B cell (primary cell): ENCODE results near the gene C16orf92. TPM values are rescaled to one million over a fixed set of nuclear protein-coding genes. Genes with fewer than 3 reads are reported as not detected.

ENCODE experiments used
- ATAC-seq: fragments of 200-7000 bp; cut with Tn5 transposase; one replicate; pipeline ENCODE4 v1.10.0; 2021; ENCODE audit warnings: low read depth, mild to moderate bottlenecking, moderate number of reproducible peaks, moderate library complexity
- CTCF ChIA-PET: fragments of 350-600 bp; sonication (Branson Sonifier 250); formaldehyde crosslinking; loops from one replicate; lab custom pipeline; 2021; ENCODE audit warnings: antibody characterized with exemption, inconsistent platforms; lab: Charles Lee
- POLR2A ChIA-PET: fragments of 350-600 bp; sonication (Branson Sonifier 250); formaldehyde crosslinking; loops from one replicate; lab custom pipeline; 2021; ENCODE audit warnings: antibody characterized with exemption; lab: Charles Lee
- DNase-seq: peaks from one replicate; pipeline ENCODE4 v3.0.0; 2013
- H2AFZ ChIP-seq: 2 replicates; pipeline ENCODE4 v1.6.1; 2012; ENCODE audit warnings: mild to moderate bottlenecking, low read depth, low read length; ENCODE audit not compliant: insufficient read depth, poor library complexity, severe bottlenecking
- H3K27ac ChIP-seq, 2 donors: 1 replicate in 1 of 2; 2 replicates in 1 of 2; pipeline ENCODE4 v1.5.1; 2012 to 2013; ENCODE audit warnings: low read length in 2 of 2, mild to moderate bottlenecking in 2 of 2, moderate library complexity in 1 of 2
- H3K27me3 ChIP-seq, 4 experiments: fragments of 200-600 bp in 1 of 4; sonication (generic) in 1 of 4; replicated peaks in 1 of 4; 1 replicate in 2 of 4; 2 replicates in 2 of 4; pipeline versions ENCODE4 v1.6.1 to v1.7.0; 2013 to 2016; ENCODE audit warnings: low read length in 3 of 4, mild to moderate bottlenecking in 2 of 4, mixed read lengths in 1 of 4, moderate library complexity in 1 of 4; ENCODE audit not compliant: insufficient read depth in 4 of 4, control insufficient read depth in 3 of 4; ENCODE audit errors: control extremely low read depth in 1 of 4
- H3K36me3 ChIP-seq, 2 experiments: replicated peaks in 1 of 2; 1 replicate in 1 of 2; 2 replicates in 1 of 2; pipeline versions ENCODE4 v1.6.1 to v1.7.1; 2013; ENCODE audit warnings: low read length in 1 of 2; ENCODE audit not compliant: insufficient read depth in 2 of 2, control insufficient read depth in 1 of 2; ENCODE audit errors: control extremely low read depth in 1 of 2, extremely low read depth in 1 of 2
- H3K4me1 ChIP-seq, 2 donors: fragments of 200-600 bp in 1 of 2; sonication (generic) in 1 of 2; 1 replicate in 1 of 2; 2 replicates in 1 of 2; pipeline versions ENCODE4 v1.5.1 to v1.6.1; 2013 to 2017; ENCODE audit warnings: low read length in 2 of 2; ENCODE audit not compliant: control insufficient read depth in 2 of 2, insufficient read depth in 2 of 2
- H3K4me2 ChIP-seq: replicated peaks from 2 replicates; pipeline ENCODE3; 2012; ENCODE audit warnings: mild to moderate bottlenecking, low read depth, low read length; ENCODE audit not compliant: poor library complexity, severe bottlenecking
- H3K4me3 ChIP-seq, 5 experiments: fragments of 200-600 bp in 1 of 5; sonication (generic) in 1 of 5; 1 replicate in 3 of 5; 2 replicates in 2 of 5; pipeline versions ENCODE4 v1.5.1 to v1.7.0; 2011 to 2016; ENCODE audit warnings: low read length in 4 of 5, mild to moderate bottlenecking in 4 of 5, low read depth in 2 of 5, control low read depth in 1 of 5, moderate library complexity in 1 of 5; ENCODE audit not compliant: insufficient read depth in 1 of 5; ENCODE audit errors: control extremely low read depth in 1 of 5, extremely low read depth in 1 of 5
- H3K79me2 ChIP-seq: fragments of 200-600 bp; sonication (generic); one replicate; pipeline ENCODE4 v1.6.0; 2016; ENCODE audit warnings: low read length; ENCODE audit not compliant: control insufficient read depth, insufficient read depth
- H3K9ac ChIP-seq: fragments of 200-600 bp; sonication (generic); 2 replicates; pipeline ENCODE4 v1.6.1; 2017; ENCODE audit warnings: mild to moderate bottlenecking, low read length, moderate library complexity
- H3K9me3 ChIP-seq, 3 donors: one replicate each; pipeline versions ENCODE4 v1.6.1 to v1.7.1; 2013; ENCODE audit warnings: low read length in 2 of 3; ENCODE audit not compliant: control insufficient read depth in 2 of 3, insufficient read depth in 1 of 3; ENCODE audit errors: control extremely low read depth in 1 of 3
- H4K20me1 ChIP-seq: 2 replicates; pipeline ENCODE4 v1.6.0; 2012; ENCODE audit warnings: mild to moderate bottlenecking, low read length; ENCODE audit not compliant: insufficient read depth, control insufficient read depth, poor library complexity, severe bottlenecking
- H3K27ac Mint-ChIP-seq: one replicate; pipeline ENCODE4 v1.8.0; 2021; ENCODE audit warnings: mixed read lengths
- H3K27me3 Mint-ChIP-seq: one replicate; pipeline ENCODE4 v1.8.0; 2021; ENCODE audit warnings: mixed read lengths
- H3K4me1 Mint-ChIP-seq: one replicate; pipeline ENCODE4 v1.8.0; 2021; ENCODE audit warnings: mixed read lengths
- H3K4me3 Mint-ChIP-seq: one replicate; pipeline ENCODE4 v1.8.0; 2021; ENCODE audit warnings: mixed read lengths
- H3K9me3 Mint-ChIP-seq: one replicate; pipeline ENCODE4 v1.8.0; 2022; ENCODE audit warnings: mixed read lengths; ENCODE audit not compliant: insufficient read depth
- EZH2 ChIP-seq: IDR thresholded peaks from 2 replicates; pipeline ENCODE4 v1.6.1; 2012; ENCODE audit warnings: borderline replicate concordance, low read depth, mild to moderate bottlenecking, moderate library complexity, low read length; ENCODE audit not compliant: insufficient read depth, poor library complexity, severe bottlenecking
- WGBS: methylation state at CpG from one replicate; pipeline ENCODE4 v1.1.5; 2013; ENCODE audit warnings: missing lambda C conversion rate; ENCODE audit not compliant: insufficient coverage; 5-methylcytosine and 5-hydroxymethylcytosine counted together
- intact Hi-C: fragments of 100-400 bp; cut with micrococcal nuclease; formaldehyde crosslinking; loops from one replicate; pipeline ENCODE4 v1.10.0; 2022
- polyA plus RNA-seq: library from polyadenylated mRNA; depleted of rRNA; stranded (reverse); fragments of >200 nt; gene quantifications from 2 replicates; pipeline ENCODE4 v1.2.3, GENCODE V29; 2012
- total RNA-seq, 2 donors: library from RNA; stranded (reverse); fragments of 120-200 nt in 1 of 2; gene quantifications; 1 replicate in 1 of 2; 2 replicates in 1 of 2; pipeline versions ENCODE4 v1.2.3 to v1.2.4, GENCODE V29; 2013 to 2022
- TF ChIP-seq, protein P1 (sequence below): fragments of 200-600 bp; IDR thresholded peaks from one replicate; pipeline ENCODE4 v1.8.0; 2022; ENCODE audit warnings: antibody characterized with exemption, mild to moderate bottlenecking

The C16orf92 gene
- total and polyA plus RNA-seq, 2 donors (not counting 1 experiment from before 2014, with no cell fraction given): not detected

DNA sequence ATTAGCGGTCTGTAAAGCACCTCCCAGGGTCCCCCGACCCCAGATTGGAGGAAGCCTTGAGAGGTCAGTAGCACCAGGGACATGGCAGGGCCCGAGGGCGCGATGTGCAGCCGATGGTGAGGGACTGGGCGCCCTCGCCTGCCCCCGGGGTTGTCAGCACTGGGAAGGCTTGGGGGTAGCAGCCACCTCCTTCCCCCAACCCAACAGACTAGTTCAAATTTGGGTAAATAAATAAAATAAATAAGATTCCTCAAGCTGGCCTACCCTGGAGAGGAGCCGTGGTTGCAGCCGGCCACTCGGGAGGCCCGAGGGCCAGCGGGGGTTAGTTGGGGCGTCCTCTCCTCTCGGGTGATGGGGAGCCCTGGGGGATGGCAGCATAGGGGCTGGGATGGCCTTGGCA, 1.5 kb downstream of the C16orf92 start:
- Histone ChIP-seq H3K9me3 (peaks cover 0 to 8% (median 0%) of the 10 kb centered on the region in 3 donors), H3K27ac (no peak overlapping the region), H3K4me1 (peaks cover 6 to 11% of the 10 kb centered on the region in 2 donors), H2AFZ (no peak overlapping the region), H3K4me2 (no peak overlapping the region), H3K9ac (no peak overlapping the region), H3K36me3 (no peaks in the 10 kb centered on the region), H3K27me3 (peaks cover 0 to 24% (median 8%) of the 10 kb centered on the region in 4 experiments), H3K4me3 (no peak overlapping the region), H3K79me2 (no peaks in the 10 kb centered on the region), H4K20me1 (no peaks in the 10 kb centered on the region)
- Mint-ChIP-seq H3K9me3 (no peaks in the 10 kb centered on the region), H3K27ac (no peak overlapping the region), H3K27me3 (peaks cover 33% of the 10 kb centered on the region), H3K4me3 (no peak overlapping the region), H3K4me1 (peaks cover 17% of the 10 kb centered on the region)
- ATAC-seq (no peak), DNase-seq (no peak)
- 80% methylated on average over 13 of the region's 16 CpGs for WGBS
- ChIA-PET CTCF (no interaction called here), POLR2A (no interaction called here)
- TF ChIP-seq EZH2: no peak
- TF ChIP-seq, protein P1, sequence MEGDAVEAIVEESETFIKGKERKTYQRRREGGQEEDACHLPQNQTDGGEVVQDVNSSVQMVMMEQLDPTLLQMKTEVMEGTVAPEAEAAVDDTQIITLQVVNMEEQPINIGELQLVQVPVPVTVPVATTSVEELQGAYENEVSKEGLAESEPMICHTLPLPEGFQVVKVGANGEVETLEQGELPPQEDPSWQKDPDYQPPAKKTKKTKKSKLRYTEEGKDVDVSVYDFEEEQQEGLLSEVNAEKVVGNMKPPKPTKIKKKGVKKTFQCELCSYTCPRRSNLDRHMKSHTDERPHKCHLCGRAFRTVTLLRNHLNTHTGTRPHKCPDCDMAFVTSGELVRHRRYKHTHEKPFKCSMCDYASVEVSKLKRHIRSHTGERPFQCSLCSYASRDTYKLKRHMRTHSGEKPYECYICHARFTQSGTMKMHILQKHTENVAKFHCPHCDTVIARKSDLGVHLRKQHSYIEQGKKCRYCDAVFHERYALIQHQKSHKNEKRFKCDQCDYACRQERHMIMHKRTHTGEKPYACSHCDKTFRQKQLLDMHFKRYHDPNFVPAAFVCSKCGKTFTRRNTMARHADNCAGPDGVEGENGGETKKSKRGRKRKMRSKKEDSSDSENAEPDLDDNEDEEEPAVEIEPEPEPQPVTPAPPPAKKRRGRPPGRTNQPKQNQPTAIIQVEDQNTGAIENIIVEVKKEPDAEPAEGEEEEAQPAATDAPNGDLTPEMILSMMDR: no peak
- intact Hi-C loops: no loop called here

DNA sequence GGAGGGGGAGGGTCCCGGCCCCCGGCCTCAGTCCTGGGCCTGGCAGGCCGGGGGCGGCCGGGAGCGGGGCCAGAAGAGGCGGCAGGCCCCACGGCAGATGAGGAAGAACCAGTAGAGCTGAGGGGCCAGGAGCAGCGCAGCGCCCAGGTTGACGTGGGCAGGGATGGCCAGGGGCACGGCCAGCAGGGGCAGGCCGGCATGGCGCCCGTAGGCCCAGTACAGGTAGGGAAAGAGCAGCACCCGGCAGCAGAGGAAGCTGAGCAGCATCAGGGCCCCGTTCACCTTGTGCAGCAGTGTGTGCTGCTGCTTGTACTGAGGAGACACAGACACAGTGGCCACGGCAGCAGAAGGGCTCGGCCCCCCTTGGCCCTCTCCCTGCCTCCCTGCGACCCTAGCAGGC, 2.2 kb downstream of the C16orf92 start:
- Histone ChIP-seq H2AFZ (no peak overlapping the region), H3K27ac (no peak overlapping the region), H3K9ac (no peak overlapping the region), H3K79me2 (no peaks in the 10 kb centered on the region), H3K9me3 (peaks cover 0 to 8% (median 0%) of the 10 kb centered on the region in 3 donors), H3K4me1 (peaks cover 6 to 11% of the 10 kb centered on the region in 2 donors), H3K4me3 (no peak overlapping the region), H3K36me3 (no peaks in the 10 kb centered on the region), H4K20me1 (no peaks in the 10 kb centered on the region), H3K27me3 (peaks cover 0 to 31% (median 13%) of the 10 kb centered on the region in 4 experiments), H3K4me2 (no peak overlapping the region)
- TF ChIP-seq, protein P1: no peak
- no peak for TF ChIP-seq EZH2
- ATAC-seq (no peak), DNase-seq (no peak)
- ChIA-PET CTCF (no interaction called here), POLR2A (no interaction called here)
- peaks cover 17% of the 10 kb centered on the region for H3K4me1 Mint-ChIP-seq
- WGBS: 74% methylated on average over 19 of the region's 20 CpGs
- H3K27me3 Mint-ChIP-seq: peaks cover 40% of the 10 kb centered on the region
- no peaks in the 10 kb centered on the region for H3K9me3 Mint-ChIP-seq
- intact Hi-C loops: no loop called here
- H3K4me3 Mint-ChIP-seq: no peak overlapping the region
- H3K27ac Mint-ChIP-seq: no peak overlapping the region
